ENCODE data around the gene KIF4B. TPM values are rescaled to one million over a fixed set of nuclear protein-coding genes. Genes with fewer than 3 reads are reported as not detected.
"Not testable (repeated sequence)": the region's sequence is repeated elsewhere in the genome, so short reads cannot be mapped to it uniquely, and the experiment has no call there.

KIF4B gene, protein sequence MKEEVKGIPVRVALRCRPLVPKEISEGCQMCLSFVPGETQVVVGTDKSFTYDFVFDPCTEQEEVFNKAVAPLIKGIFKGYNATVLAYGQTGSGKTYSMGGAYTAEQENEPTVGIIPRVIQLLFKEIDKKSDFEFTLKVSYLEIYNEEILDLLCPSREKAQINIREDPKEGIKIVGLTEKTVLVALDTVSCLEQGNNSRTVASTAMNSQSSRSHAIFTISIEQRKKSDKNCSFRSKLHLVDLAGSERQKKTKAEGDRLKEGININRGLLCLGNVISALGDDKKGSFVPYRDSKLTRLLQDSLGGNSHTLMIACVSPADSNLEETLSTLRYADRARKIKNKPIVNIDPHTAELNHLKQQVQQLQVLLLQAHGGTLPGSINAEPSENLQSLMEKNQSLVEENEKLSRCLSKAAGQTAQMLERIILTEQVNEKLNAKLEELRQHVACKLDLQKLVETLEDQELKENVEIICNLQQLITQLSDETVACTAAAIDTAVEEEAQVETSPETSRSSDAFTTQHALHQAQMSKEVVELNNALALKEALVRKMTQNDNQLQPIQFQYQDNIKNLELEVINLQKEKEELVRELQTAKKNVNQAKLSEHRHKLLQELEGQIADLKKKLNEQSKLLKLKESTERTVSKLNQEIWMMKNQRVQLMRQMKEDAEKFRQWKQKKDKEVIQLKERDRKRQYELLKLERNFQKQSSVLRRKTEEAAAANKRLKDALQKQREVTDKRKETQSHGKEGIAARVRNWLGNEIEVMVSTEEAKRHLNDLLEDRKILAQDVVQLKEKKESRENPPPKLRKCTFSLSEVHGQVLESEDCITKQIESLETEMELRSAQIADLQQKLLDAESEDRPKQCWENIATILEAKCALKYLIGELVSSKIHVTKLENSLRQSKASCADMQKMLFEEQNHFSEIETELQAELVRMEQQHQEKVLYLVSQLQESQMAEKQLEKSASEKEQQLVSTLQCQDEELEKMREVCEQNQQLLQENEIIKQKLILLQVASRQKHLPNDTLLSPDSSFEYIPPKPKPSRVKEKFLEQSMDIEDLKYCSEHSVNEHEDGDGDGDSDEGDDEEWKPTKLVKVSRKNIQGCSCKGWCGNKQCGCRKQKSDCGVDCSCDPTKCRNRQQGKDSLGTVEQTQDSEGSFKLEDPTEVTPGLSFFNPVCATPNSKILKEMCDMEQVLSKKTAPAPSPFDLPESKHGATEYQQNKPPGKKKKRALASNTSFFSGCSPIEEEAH
- not detected for total RNA-seq

DNA sequence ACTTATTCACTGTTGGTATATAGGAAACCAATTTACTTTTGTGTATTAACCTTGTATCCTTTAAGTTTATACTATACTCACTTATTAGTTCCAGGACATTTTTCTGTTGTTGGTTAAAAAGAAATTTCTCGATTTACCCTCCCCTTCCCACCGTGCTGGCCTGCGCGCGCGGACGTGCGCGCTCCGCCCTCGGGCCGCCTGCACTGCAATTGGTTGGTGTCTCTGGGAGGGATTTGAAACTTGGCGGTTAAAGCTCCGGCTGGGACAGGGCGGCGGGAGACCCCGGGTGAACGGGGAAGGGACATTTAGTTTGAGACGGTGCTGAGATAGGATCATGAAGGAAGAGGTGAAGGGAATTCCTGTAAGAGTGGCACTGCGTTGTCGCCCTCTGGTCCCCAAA is at the start of gene KIF4B:
KIF4B (plus strand) TSS at position 230 of the 400 bp plus-strand sequence; CDS start at position 335, 105 bp downstream.
- ATAC-seq, result no peak
- H3K4me1 Mint-ChIP-seq (ENCODE audit: low read depth in 2 of 2), result no peaks in the 10 kb centered on the region
- H3K36me3 Mint-ChIP-seq, result no peaks in the 10 kb centered on the region
- peaks cover 21 to 22% of the 10 kb centered on the region in 2 donors for H3K27me3 Mint-ChIP-seq
- no peak within 1 kb of the TSS for H3K27ac Mint-ChIP-seq
- DNase-seq (ENCODE audit: low spot score), result no peak
- no peaks in the 10 kb centered on the region for H3K9me3 Mint-ChIP-seq
- no peak within 1 kb of the TSS for H3K4me3 Mint-ChIP-seq

DNA sequence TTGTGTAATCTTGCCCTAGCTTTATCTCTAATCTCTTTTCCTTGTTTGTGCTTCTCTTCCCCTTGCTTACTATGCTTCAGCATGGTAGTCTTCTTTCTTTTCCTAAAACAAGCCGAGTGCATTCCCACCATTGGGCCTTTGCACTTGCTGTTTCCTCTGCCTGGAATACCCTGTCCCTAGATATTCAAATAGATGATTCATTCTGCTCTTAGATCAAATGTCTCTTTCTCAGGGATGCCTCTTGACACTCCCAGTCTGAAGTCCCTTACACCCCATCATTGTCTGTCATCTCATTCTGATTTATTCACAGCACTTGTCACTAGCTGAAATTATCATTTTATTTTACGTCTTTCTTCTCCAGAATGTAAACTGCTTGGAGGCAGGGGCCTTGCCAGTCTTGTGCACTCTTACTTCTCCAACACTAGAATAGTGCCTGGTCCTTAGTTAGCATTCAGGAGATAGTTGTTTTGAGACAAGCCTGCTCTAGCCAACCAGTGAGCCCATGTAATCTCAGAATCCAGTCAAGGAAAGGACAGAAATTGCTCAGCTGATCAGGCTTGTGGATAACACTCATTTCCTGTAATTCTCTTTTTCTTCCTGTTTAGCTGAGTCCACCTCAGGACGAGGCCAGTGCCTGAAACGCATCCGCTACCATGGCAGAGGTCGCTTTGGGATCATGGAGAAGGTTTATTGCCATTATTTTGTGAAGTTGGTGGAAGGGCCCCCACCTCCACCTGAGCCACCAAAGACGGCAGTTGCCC is 47.3 kb upstream of the KIF4B start:
- Mint-ChIP-seq H3K4me3 (no peak overlapping the region), H3K27me3 (no peaks in the 10 kb centered on the region), H3K9me3 (no peaks in the 10 kb centered on the region), H3K4me1 (ENCODE audit: low read depth in 2 of 2) (peaks cover 12 to 21% of the 10 kb centered on the region in 2 donors), H3K27ac (no peak overlapping the region), H3K36me3 (peaks cover 9% of the 10 kb centered on the region)
- no peak for DNase-seq (ENCODE audit: low spot score)
- ATAC-seq, result no peak

DNA sequence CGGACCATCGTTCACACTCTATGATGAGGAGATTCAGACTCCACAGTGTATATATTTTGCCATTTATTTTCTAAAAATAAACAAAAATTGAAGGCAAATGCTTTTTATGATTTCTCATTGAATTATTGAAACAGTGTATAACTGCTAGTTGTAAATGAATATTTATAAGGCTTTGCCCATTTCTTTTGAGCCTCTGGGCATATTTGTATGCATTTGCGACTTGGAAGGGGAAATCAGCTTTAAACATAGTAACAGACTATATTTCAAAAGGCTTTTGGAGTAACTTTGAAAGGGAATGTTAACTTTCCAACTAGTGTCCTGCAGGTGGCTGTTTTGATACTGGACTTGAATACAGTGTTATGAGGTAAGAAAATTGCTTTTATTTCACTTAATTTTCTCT is 46.7 kb upstream of the KIF4B start:
- H3K4me3 Mint-ChIP-seq, result no peak overlapping the region
- peaks cover 12 to 21% of the 10 kb centered on the region in 2 donors for H3K4me1 Mint-ChIP-seq (ENCODE audit: low read depth in 2 of 2)
- H3K27me3 Mint-ChIP-seq, result no peaks in the 10 kb centered on the region
- ATAC-seq (no peak), DNase-seq (ENCODE audit: low spot score) (no peak)
- H3K27ac Mint-ChIP-seq, result no peak overlapping the region
- H3K36me3 Mint-ChIP-seq, result peaks cover 9% of the 10 kb centered on the region
- H3K9me3 Mint-ChIP-seq, result no peaks in the 10 kb centered on the region

DNA sequence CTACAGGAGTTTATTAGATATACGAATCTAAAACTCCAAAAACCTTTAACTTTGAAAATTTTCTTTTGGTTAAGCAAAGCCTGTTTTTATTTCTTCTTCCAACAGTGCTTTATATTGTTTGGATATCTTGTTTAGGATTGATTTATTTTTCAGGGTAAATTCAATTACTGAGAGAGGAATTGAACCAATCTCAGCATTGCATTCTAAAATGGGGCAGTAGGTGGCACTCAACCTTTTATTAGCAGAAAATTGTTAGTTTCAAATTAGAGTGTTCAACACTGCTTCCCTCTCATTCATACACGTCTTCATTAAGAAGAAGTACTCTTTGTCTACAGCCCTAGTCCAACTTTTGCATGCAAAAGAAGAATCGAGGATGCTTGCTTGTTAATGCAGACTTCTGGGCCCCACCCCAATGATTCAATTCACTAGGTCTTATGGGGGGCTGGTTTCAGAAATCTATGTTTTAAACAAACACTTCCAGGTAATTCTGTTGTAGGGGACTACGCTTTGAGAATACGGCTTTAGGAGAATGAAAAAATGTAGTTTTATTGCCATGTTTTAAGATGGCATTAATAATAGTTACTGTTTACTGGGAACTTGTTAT is 46.0 kb upstream of the KIF4B start:
- H3K9me3 Mint-ChIP-seq, result no peaks in the 10 kb centered on the region
- DNase-seq (ENCODE audit: low spot score) (no peak), ATAC-seq (no peak)
- H3K4me3 Mint-ChIP-seq, result no peak overlapping the region
- peaks cover 12 to 21% of the 10 kb centered on the region in 2 donors for H3K4me1 Mint-ChIP-seq (ENCODE audit: low read depth in 2 of 2)
- H3K36me3 Mint-ChIP-seq, result peaks cover 9% of the 10 kb centered on the region
- H3K27me3 Mint-ChIP-seq, result no peaks in the 10 kb centered on the region
- H3K27ac Mint-ChIP-seq, result no peak overlapping the region

DNA sequence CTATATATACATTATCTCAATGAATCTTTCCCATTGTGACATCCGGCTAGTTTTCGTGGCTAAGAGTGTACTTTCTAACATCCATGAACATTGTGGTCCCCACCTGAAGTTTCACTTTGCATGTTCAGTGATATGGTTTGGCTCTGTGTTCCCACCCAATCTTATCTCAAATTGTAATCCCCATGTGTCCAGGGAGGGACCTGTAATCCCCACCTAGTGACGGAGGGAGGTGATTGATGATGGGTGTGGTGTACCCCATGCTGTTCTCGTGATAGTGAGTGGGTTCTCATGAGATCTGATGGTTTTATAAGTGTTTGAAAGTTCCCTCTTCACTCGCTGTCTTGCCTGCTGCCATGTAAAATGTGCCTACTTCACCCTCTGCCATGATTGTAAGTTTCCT is 44.6 kb upstream of the KIF4B start:
- H3K36me3 Mint-ChIP-seq, result peaks cover 9% of the 10 kb centered on the region
- no peak overlapping the region for H3K4me3 Mint-ChIP-seq
- peak overlapping the region in 1 of 2 donors; percentile 6 for H3K27ac Mint-ChIP-seq
- no peak for DNase-seq (ENCODE audit: low spot score)
- H3K9me3 Mint-ChIP-seq, result no peaks in the 10 kb centered on the region
- no peaks in the 10 kb centered on the region for H3K27me3 Mint-ChIP-seq
- no peak for ATAC-seq
- H3K4me1 Mint-ChIP-seq (ENCODE audit: low read depth in 2 of 2), result peaks cover 12 to 17% of the 10 kb centered on the region in 2 donors

DNA sequence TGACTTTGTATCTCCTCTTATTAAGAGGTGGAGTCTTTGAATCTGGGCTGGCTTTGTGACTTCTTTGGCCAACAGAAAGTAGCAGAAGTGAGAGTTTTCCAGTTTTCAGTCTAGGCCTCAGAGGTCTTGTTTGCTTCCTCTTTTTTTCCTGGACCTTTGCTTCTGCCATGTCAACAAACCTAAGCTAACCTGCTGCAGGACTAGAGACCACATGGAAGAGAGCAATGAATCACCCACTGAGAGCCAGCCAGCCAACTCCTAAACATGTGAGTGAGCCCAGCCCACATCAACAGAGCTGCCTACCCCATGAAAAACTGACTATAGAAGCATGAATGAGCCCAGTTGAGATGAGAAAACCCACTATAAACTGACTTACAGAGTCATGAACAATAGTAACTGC is 42.8 kb upstream of the KIF4B start:
- H3K4me1 Mint-ChIP-seq (ENCODE audit: low read depth in 2 of 2), result peaks cover 15 to 16% of the 10 kb centered on the region in 2 donors
- H3K9me3 Mint-ChIP-seq, result no peaks in the 10 kb centered on the region
- no peak overlapping the region for H3K27ac Mint-ChIP-seq
- no peaks in the 10 kb centered on the region for H3K27me3 Mint-ChIP-seq
- DNase-seq (ENCODE audit: low spot score), result no peak
- H3K4me3 Mint-ChIP-seq, result no peak overlapping the region
- peaks cover 9% of the 10 kb centered on the region for H3K36me3 Mint-ChIP-seq
- ATAC-seq, result no peak

DNA sequence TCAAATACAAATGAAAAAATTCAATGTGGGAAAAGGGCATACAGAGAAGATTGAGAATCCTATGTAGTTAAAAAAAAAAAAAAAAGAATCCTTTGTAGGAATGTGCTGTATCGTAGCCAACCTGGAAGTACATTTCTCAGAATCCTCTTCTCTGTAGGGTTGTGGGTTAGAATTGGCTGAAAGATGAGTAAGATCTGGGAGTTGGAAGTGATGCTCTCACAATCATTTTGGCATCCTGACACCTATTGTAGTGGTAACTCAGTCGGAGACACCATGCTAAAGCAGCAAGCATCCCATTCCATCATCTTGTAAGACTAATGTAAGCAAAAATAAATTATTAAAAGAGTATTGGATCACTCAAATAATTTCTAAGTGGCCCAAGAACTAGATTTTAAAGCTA is 42.1 kb upstream of the KIF4B start:
- no peak for ATAC-seq
- peaks cover 2% of the 10 kb centered on the region for H3K36me3 Mint-ChIP-seq
- no peaks in the 10 kb centered on the region for H3K9me3 Mint-ChIP-seq
- peaks cover 9 to 11% of the 10 kb centered on the region in 2 donors for H3K4me1 Mint-ChIP-seq (ENCODE audit: low read depth in 2 of 2)
- no peak overlapping the region for H3K27ac Mint-ChIP-seq
- DNase-seq (ENCODE audit: low spot score), result no peak
- no peaks in the 10 kb centered on the region for H3K27me3 Mint-ChIP-seq
- H3K4me3 Mint-ChIP-seq, result no peak overlapping the region

DNA sequence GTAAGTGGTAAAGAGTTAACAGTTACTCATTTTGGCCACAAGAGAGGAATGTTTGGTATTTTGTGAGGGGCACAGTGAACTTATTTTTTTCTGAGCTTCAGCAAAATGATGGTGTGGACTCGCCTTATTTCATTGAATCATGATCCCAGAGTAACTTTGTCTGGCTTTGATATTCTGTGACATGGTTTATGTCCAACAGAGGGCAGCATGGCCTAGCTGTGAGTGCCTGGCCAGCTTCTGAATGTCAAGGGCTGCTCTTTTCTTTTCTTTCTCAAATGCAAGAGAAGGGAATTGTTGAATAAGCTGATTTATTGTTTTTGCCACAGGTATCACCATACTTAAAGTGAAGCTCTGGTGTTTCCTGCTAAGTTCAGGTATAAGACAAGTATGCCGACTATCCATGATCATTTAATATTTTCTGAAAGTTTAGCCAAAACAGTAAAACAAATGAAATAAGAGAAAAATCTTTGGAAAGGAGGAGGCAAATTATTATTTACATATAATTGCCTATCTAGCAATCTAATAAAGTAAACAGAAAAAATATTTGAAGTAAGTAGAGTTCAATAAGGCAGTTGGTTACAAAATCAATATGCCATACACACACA is 41.0 kb upstream of the KIF4B start:
- no peak overlapping the region for H3K4me3 Mint-ChIP-seq
- DNase-seq (ENCODE audit: low spot score), result no peak
- no peaks in the 10 kb centered on the region for H3K36me3 Mint-ChIP-seq
- no peak for ATAC-seq
- H3K4me1 Mint-ChIP-seq (ENCODE audit: low read depth in 2 of 2), result peaks cover 8 to 9% of the 10 kb centered on the region in 2 donors
- H3K27me3 Mint-ChIP-seq, result no peaks in the 10 kb centered on the region
- H3K9me3 Mint-ChIP-seq, result no peaks in the 10 kb centered on the region
- no peak overlapping the region for H3K27ac Mint-ChIP-seq

DNA sequence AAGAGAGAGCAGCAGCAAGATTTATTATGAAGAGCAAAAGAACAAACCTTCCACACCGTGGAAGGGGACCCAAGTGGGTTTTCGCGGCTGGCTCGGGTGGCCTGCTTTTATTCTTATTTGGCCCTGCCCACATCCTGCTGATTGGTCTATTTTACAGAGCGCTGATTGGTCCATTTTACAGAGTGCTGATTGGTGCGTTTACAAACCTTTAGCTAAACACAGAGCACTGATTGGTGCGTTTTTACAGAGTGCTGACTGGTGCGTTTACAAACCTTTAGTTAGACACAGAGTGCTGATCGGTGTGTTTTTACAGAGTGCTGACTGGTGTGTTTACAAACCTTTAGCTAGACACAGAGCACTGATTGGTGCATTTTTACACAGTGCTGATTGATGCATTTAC is 37.5 kb upstream of the KIF4B start:
- DNase-seq (ENCODE audit: low spot score); H3K4me3 Mint-ChIP-seq; H3K36me3 Mint-ChIP-seq; H3K9me3 Mint-ChIP-seq; ATAC-seq; H3K27ac Mint-ChIP-seq; H3K4me1 Mint-ChIP-seq (ENCODE audit: low read depth in 2 of 2); H3K27me3 Mint-ChIP-seq: not testable (repeated sequence)

DNA sequence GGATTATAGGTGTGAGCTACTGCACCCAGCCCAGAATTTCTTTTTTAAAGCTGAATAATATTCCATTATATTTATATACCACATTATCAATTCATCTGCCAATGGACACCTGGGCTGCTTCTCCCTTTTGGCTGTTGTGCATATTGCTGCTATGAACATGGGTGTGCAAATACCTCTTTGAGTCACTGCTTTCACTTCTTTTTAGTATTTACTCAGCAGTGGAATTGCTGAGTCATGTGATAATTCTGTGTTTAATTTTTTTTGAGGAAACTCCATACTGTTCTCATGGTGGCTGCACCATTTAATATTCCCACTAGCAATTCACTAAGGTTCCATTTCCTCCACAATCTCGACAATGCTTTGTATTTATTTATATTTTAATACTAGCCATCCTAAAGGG is 36.1 kb upstream of the KIF4B start:
- Mint-ChIP-seq H3K9me3 (no peaks in the 10 kb centered on the region), H3K27me3 (no peaks in the 10 kb centered on the region), H3K36me3 (no peaks in the 10 kb centered on the region), H3K4me3 (no peak overlapping the region), H3K4me1 (ENCODE audit: low read depth in 2 of 2) (peaks cover 8 to 9% of the 10 kb centered on the region in 2 donors), H3K27ac (no peak overlapping the region)
- ATAC-seq (no peak), DNase-seq (ENCODE audit: low spot score) (no peak)

DNA sequence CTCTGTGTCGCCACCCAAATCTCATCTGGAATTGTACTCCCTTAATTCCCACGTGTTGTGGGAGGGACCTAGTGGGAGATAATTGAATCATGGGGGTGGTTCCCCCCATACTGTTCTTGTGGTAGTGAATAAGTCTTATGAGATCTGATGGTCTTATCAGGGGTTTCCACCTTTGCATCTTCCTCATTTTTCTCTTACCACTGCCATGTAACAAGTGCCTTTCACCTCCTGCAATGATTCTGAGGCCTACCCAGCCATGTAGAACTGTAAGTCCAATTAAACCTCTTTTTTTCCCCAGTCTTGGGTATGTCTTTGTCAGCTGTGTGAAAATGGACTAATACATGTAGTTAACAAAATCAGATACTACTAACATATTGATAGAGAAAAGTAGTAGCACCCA is 35.3 kb upstream of the KIF4B start:
- H3K27ac Mint-ChIP-seq; ATAC-seq; H3K4me1 Mint-ChIP-seq (ENCODE audit: low read depth in 2 of 2); H3K36me3 Mint-ChIP-seq; H3K27me3 Mint-ChIP-seq; DNase-seq (ENCODE audit: low spot score); H3K4me3 Mint-ChIP-seq; H3K9me3 Mint-ChIP-seq: not testable (repeated sequence)

DNA sequence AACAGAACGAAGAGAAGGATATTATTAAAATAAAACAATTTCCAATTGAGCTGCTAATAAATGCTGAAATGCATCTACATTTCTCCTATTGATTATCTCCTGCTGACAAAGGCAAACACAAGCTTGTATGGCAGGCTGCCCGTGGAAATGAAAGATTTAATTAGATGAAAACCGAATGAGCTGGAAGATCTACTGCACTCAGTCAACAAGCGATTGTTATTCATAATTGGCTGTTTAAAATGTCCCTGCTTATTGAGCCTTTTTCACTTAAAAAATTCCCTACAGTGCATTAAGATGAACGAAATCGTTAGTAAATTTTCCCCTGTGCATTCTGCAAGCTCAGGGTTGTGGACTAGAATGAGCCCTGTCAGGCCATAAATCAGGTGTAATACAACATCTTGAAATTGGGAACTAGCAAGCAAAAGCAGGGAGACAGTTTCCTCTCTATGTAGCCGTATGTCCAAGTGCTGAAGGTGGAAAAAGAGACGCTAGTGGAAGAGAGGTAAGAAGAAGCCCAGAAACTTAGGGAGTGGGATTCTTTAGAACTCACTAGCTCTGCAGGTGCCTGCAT is 28.5 kb upstream of the KIF4B start:
- ATAC-seq (no peak), DNase-seq (ENCODE audit: low spot score) (no peak)
- Mint-ChIP-seq H3K4me3 (no peak overlapping the region), H3K27me3 (peaks cover 16% of the 10 kb centered on the region in 2 donors), H3K27ac (no peak overlapping the region), H3K9me3 (no peaks in the 10 kb centered on the region), H3K36me3 (no peaks in the 10 kb centered on the region), H3K4me1 (ENCODE audit: low read depth in 2 of 2) (no peaks in the 10 kb centered on the region)
